K562 (cell line): Measurements from ENCODE around the gene NAA11. TPM values are rescaled to one million over a fixed set of nuclear protein-coding genes. Genes with fewer than 3 reads are reported as not detected.

Source experiments
- ATAC-seq: fragments of 200-7000 bp; cut with Tn5 transposase; 3 replicates; pipeline ENCODE4 v1.9.1; 2020; ENCODE audit warnings: moderate library complexity
- BruUV-seq: library from RNA; stranded (reverse); fragments of 400-500 nt; replicated peaks from 2 replicates; lab custom pipeline; 2021; lab: Mats Ljungman, UMichigan
- CTCF ChIA-PET: fragments of 300-600 bp; formaldehyde crosslinking; extraction: SDS; loops from one replicate; lab custom pipeline; 2021; ENCODE audit warnings: low intra/inter-chr PET ratio; lab: Yijun Ruan, JAX
- POLR2A ChIA-PET: fragments of 300-600, 350-650 bp; sonication (Branson Sonifier 250); formaldehyde crosslinking; extraction: SDS; loops from one replicate; lab custom pipeline; 2021; ENCODE audit warnings: antibody characterized with exemption, inconsistent platforms; lab: Yijun Ruan, JAX
- DNase-seq, 4 experiments: peaks; one replicate each; pipeline versions ENCODE4 v3.0.0 to v3.0.0-alpha.2; 2011 to 2018; ENCODE audit warnings: low spot score in 3 of 4, mixed read lengths in 3 of 4; ENCODE audit errors: extremely low read depth in 1 of 4
- FAIRE-seq: peaks from 2 replicates; lab custom pipeline; 2011; peaks lifted over from hg19 to GRCh38; lab: Jason Lieb, UNC
- H2AFZ ChIP-seq: 2 replicates; pipeline ENCODE4 v1.6.0; 2011; ENCODE audit warnings: low read depth, low read length, control low read depth, inconsistent platforms
- H3K27ac ChIP-seq: fragments of 200-600 bp; 3 replicates; pipeline ENCODE4 v1.8.0; 2011; ENCODE audit warnings: low read depth, mild to moderate bottlenecking, control low read depth, inconsistent platforms, low read length, moderate library complexity, mixed read lengths; ENCODE audit errors: extremely low read depth
- H3K27me3 ChIP-seq, 2 experiments: fragments of 300-600 bp in 1 of 2; 2 replicates in 1 of 2; 3 replicates in 1 of 2; pipeline versions ENCODE4 v1.6.0 to v1.8.0; 2011; ENCODE audit warnings: inconsistent platforms in 2 of 2, low read length in 2 of 2, mild to moderate bottlenecking in 1 of 2, mixed read lengths in 1 of 2, moderate library complexity in 1 of 2; ENCODE audit not compliant: control insufficient read depth in 2 of 2, insufficient read depth in 2 of 2
- H3K36me3 ChIP-seq: fragments of 300-600 bp; 3 replicates; pipeline ENCODE4 v1.8.0; 2011; ENCODE audit warnings: mild to moderate bottlenecking, low read length, inconsistent platforms; ENCODE audit not compliant: control insufficient read depth, insufficient read depth
- H3K4me1 ChIP-seq, 2 experiments: fragments of 200-600 bp in 1 of 2; replicated peaks in 1 of 2; 2 replicates in 1 of 2; 3 replicates in 1 of 2; pipeline versions ENCODE4 v1.5.1 to v1.8.0; 2011; ENCODE audit warnings: inconsistent platforms in 2 of 2, low read length in 2 of 2, mild to moderate bottlenecking in 1 of 2, mixed read lengths in 1 of 2, moderate library complexity in 1 of 2; ENCODE audit not compliant: control insufficient read depth in 2 of 2, insufficient read depth in 2 of 2
- H3K4me2 ChIP-seq: 2 replicates; pipeline ENCODE4 v1.6.1; 2011; ENCODE audit warnings: low read length, control low read depth, inconsistent platforms, mixed read lengths; ENCODE audit not compliant: insufficient read depth
- H3K4me3 ChIP-seq: fragments of 200-600 bp; sonication (generic), shearing (Covaris generic); 2 replicates; pipeline ENCODE4 v1.5.1; 2016; ENCODE audit warnings: control low read depth, inconsistent platforms
- H3K79me2 ChIP-seq: fragments of 200-600 bp; 3 replicates; pipeline ENCODE4 v1.8.0; 2011; ENCODE audit warnings: low read length, inconsistent platforms; ENCODE audit not compliant: control insufficient read depth, insufficient read depth
- H3K9ac ChIP-seq, 2 experiments: 2 replicates each; pipeline versions ENCODE4 v1.6.0 to v1.6.1; 2011; ENCODE audit warnings: low read depth in 2 of 2, low read length in 2 of 2, control low read depth in 1 of 2, inconsistent platforms in 1 of 2, mild to moderate bottlenecking in 1 of 2, mixed read lengths in 1 of 2; ENCODE audit not compliant: insufficient read depth in 1 of 2
- H3K9me1 ChIP-seq: one replicate; pipeline ENCODE4 v1.6.0; 2011; ENCODE audit warnings: inconsistent platforms, mild to moderate bottlenecking, low read length, moderate library complexity; ENCODE audit not compliant: control insufficient read depth, insufficient read depth
- H3K9me3 ChIP-seq: replicated peaks from 2 replicates; pipeline ENCODE4 v1.5.1; 2011; ENCODE audit warnings: low read depth, low read length, inconsistent platforms; ENCODE audit not compliant: control insufficient read depth, insufficient read depth
- H4K20me1 ChIP-seq: replicated peaks from 2 replicates; pipeline ENCODE4 v1.6.1; 2011; ENCODE audit warnings: low read length, inconsistent platforms, mixed read lengths; ENCODE audit not compliant: control insufficient read depth, insufficient read depth
- MTF1 ChIP-seq: fragments of 250-450 bp; sonication (Bioruptor Pico); IDR thresholded peaks from 2 replicates; pipeline ENCODE4 v1.9.0; 2021; ENCODE audit warnings: moderate library complexity, mild to moderate bottlenecking, inconsistent platforms, borderline replicate concordance
- PCBP2 ChIP-seq: fragments of 200-400 bp; formaldehyde crosslinking; IDR thresholded peaks from 2 replicates; pipeline ENCODE4 v1.6.1; 2018; ENCODE audit warnings: low read length, low read depth, mild to moderate bottlenecking, moderate library complexity; ENCODE audit not compliant: poor library complexity, severe bottlenecking
- PHB2 ChIP-seq: fragments of 450-650 bp; IDR thresholded peaks from 2 replicates; pipeline ENCODE4 v1.6.1; 2017; ENCODE audit warnings: low read depth
- SIRT6 ChIP-seq: IDR thresholded peaks from one replicate; pipeline ENCODE4 v1.6.1; 2012; ENCODE audit warnings: low read depth, mild to moderate bottlenecking, control low read depth, inconsistent platforms, low read length, moderate library complexity
- STAT5A ChIP-seq: IDR thresholded peaks from 2 replicates; pipeline ENCODE4 v1.6.1; 2012; ENCODE audit warnings: low read length, inconsistent platforms, borderline replicate concordance
- in situ Hi-C: fragments of 300-500 bp; cut with MboI; formaldehyde crosslinking; loops from 4 replicates; pipeline ENCODE4 v1.15.0; 2018; ENCODE audit warnings: inconsistent platforms, mixed read lengths
- intact Hi-C: fragments of 100-400 bp; cut with micrococcal nuclease; formaldehyde crosslinking; loops from 2 replicates; pipeline ENCODE4 v1.14.2; 2022
- polyA plus RNA-seq, 8 experiments: library from polyadenylated mRNA; depleted of rRNA in 4 of 8; stranded (reverse) in 5 of 8; unstranded in 3 of 8; fragments of >200 nt; fragmentation: Nextera tagmentation in 2 of 8; fragmentation: Illumina TruSeq in 1 of 8; extraction: Ambion mirVana in 2 of 8; extraction: Trizol in 1 of 8; gene quantifications; 2 replicates each; pipeline versions ENCODE4 v1.2.1 to v1.2.3, GENCODE V29; 2011 to 2014; ENCODE audit warnings: inconsistent platforms in 1 of 8, missing spikeins in 1 of 8
- total RNA-seq, 7 experiments: library from RNA; depleted of rRNA in 6 of 7; stranded (reverse); fragments of >200 nt in 6 of 7; fragmentation: Illumina TruSeq in 2 of 7; extraction: Trizol in 2 of 7; gene quantifications; 2 replicates each; pipeline versions ENCODE4 v1.2.1 to v1.2.3, GENCODE V29; 2011 to 2021; ENCODE audit warnings: low replicate concordance in 1 of 7
- TF ChIP-seq, protein P1 (sequence below), 2 experiments: IDR thresholded peaks in 1 of 2; conservative IDR thresholded peaks in 1 of 2; 2 replicates each; pipeline ENCODE4 v1.6.1; 2016; ENCODE audit warnings: low read depth in 2 of 2, mild to moderate bottlenecking in 1 of 2, missing compliant biosample characterization in 1 of 2, missing genetic modification characterization in 1 of 2, moderate library complexity in 1 of 2

NAA11 gene
- total and polyA plus RNA-seq, 9 of the 15 experiments (the other 6 are each of a cell fraction or from before 2014, with no cell fraction given), result 17.1 to 34.6 (median 23.1) TPM

DNA sequence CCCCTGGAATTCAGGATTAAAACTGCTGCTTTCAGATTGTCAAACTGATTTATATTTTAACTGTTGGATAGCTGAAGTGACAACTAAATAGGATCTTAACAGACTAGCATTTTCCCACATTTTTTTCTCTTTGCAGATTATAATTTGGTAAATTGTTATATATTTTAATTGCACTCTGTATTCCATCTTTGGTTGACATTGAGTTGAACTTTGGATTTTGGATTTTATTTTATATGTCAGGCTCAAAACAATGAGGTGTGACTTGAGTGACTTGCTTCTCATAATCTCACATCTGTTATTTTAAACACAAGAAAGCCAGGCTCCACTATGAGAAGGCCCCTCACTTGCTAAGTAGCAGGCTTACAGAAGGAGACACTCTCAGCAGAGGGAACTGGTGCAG lies 38.1 kb downstream of the NAA11 start:
- in situ Hi-C loops, result no loop called here
- FAIRE-seq (no peak), ATAC-seq (no peak), DNase-seq (no peak)
- Histone ChIP-seq H4K20me1 (no peaks in the 10 kb centered on the region), H3K27me3 (no peaks in the 10 kb centered on the region), H2AFZ (no peak overlapping the region), H3K9me3 (no peaks in the 10 kb centered on the region), H3K27ac (no peak overlapping the region), H3K9me1 (no peaks in the 10 kb centered on the region), H3K4me2 (no peak overlapping the region), H3K9ac (no peak overlapping the region), H3K4me3 (no peak overlapping the region), H3K79me2 (no peaks in the 10 kb centered on the region), H3K4me1 (no peaks in the 10 kb centered on the region), H3K36me3 (no peaks in the 10 kb centered on the region; the same call in 2 of the 3 replicates)
- ChIA-PET POLR2A (no interaction called here), CTCF (no interaction called here)
- BruUV-seq, result no TSS peak
- TF ChIP-seq PHB2, result no peak
- TF ChIP-seq STAT5A, result no peak
- TF ChIP-seq SIRT6, result no peak
- no peak for TF ChIP-seq MTF1
- no peak for TF ChIP-seq PCBP2
- TF ChIP-seq, protein P1, sequence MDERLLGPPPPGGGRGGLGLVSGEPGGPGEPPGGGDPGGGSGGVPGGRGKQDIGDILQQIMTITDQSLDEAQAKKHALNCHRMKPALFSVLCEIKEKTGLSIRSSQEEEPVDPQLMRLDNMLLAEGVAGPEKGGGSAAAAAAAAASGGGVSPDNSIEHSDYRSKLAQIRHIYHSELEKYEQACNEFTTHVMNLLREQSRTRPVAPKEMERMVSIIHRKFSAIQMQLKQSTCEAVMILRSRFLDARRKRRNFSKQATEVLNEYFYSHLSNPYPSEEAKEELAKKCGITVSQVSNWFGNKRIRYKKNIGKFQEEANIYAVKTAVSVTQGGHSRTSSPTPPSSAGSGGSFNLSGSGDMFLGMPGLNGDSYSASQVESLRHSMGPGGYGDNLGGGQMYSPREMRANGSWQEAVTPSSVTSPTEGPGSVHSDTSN (CRISPR knock-in tag; IDR thresholded peaks at IDR 0.05; ENCODE audit: low read depth), result no peak
- TF ChIP-seq, protein P1 (tag; conservative IDR thresholded peaks at IDR 0.05; ENCODE audit: low read depth), result peak; percentile 46; the same call in 1 of the 2 replicates
- intact Hi-C loops, result no loop called here
